IMR-90 (cell line): ENCODE results near the gene DIPK1B. TPM values are rescaled to one million over a fixed set of nuclear protein-coding genes. Genes with fewer than 3 reads are reported as not detected.
"Not testable (repeated sequence)": the region's sequence is repeated elsewhere in the genome, so short reads cannot be mapped to it uniquely, and the experiment has no call there.

Experiments
- ATAC-seq: fragments of 200-7000 bp; cut with Tn5 transposase; 2 replicates; pipeline ENCODE4 v1.9.1; 2020; ENCODE audit warnings: low read depth, mild to moderate bottlenecking, moderate library complexity
- BruUV-seq: library from RNA; stranded (reverse); fragments of 400-500 nt; replicated peaks from 2 replicates; lab custom pipeline; 2021; lab: Mats Ljungman, UMichigan
- CTCF ChIA-PET: fragments of 300-600 bp; formaldehyde crosslinking; extraction: SDS; loops from one replicate; lab custom pipeline; 2021; ENCODE audit warnings: antibody characterized with exemption; lab: Yijun Ruan, JAX
- POLR2A ChIA-PET: fragments of 300-600 bp; sonication (Branson Sonifier 250); formaldehyde crosslinking; loops from one replicate; lab custom pipeline; 2022; ENCODE audit warnings: antibody characterized with exemption; ENCODE audit not compliant: unreplicated experiment; lab: Charles Lee
- DNase-seq: peaks from one replicate; pipeline ENCODE4 v3.0.0; 2013
- H2AFZ ChIP-seq: replicated peaks from 2 replicates; pipeline ENCODE3; 2013; ENCODE audit warnings: low read length, mild to moderate bottlenecking; ENCODE audit not compliant: poor library complexity
- H2AK5ac ChIP-seq: 2 replicates; pipeline ENCODE4 v1.6.1; 2013; ENCODE audit warnings: low read depth, low read length, inconsistent platforms
- H2AK9ac ChIP-seq: replicated peaks from 2 replicates; pipeline ENCODE3; 2013; ENCODE audit warnings: mild to moderate bottlenecking, low read depth, low read length, moderate library complexity; ENCODE audit not compliant: poor library complexity
- H2BK120ac ChIP-seq: 2 replicates; pipeline ENCODE4 v1.6.1; 2013; ENCODE audit warnings: low read depth, low read length, inconsistent platforms
- H2BK15ac ChIP-seq: 3 replicates; pipeline ENCODE4 v1.6.1; 2013; ENCODE audit warnings: low read depth, low read length, inconsistent platforms
- H2BK20ac ChIP-seq: 2 replicates; pipeline ENCODE4 v1.6.1; 2013; ENCODE audit warnings: low read depth, mild to moderate bottlenecking, inconsistent platforms, low read length, moderate library complexity
- H2BK5ac ChIP-seq: 2 replicates; pipeline ENCODE4 v1.6.1; 2013; ENCODE audit warnings: mild to moderate bottlenecking, low read depth, low read length, inconsistent platforms; ENCODE audit not compliant: poor library complexity, severe bottlenecking
- H3K14ac ChIP-seq: replicated peaks from 2 replicates; pipeline ENCODE4 v1.6.1; 2013; ENCODE audit warnings: low read depth, low read length, inconsistent platforms
- H3K18ac ChIP-seq: 2 replicates; pipeline ENCODE4 v1.6.1; 2013; ENCODE audit warnings: low read depth, low read length, control low read depth
- H3K23ac ChIP-seq: 2 replicates; pipeline ENCODE4 v1.6.1; 2013; ENCODE audit warnings: low read depth, low read length, inconsistent platforms
- H3K27ac ChIP-seq: 2 replicates; pipeline ENCODE4 v1.5.1; 2013; ENCODE audit warnings: mild to moderate bottlenecking, control low read depth, low read length; ENCODE audit not compliant: insufficient read depth
- H3K27me3 ChIP-seq: 2 replicates; pipeline ENCODE4 v1.6.1; 2013; ENCODE audit warnings: low read length; ENCODE audit not compliant: control insufficient read depth, insufficient read depth
- H3K36me3 ChIP-seq: 2 replicates; pipeline ENCODE4 v1.6.1; 2013; ENCODE audit warnings: low read length, mixed read lengths; ENCODE audit not compliant: control insufficient read depth, insufficient read depth
- H3K4ac ChIP-seq: 2 replicates; pipeline ENCODE4 v1.6.1; 2013; ENCODE audit warnings: low read depth, low read length, inconsistent platforms
- H3K4me1 ChIP-seq: 2 replicates; pipeline ENCODE4 v1.6.1; 2013; ENCODE audit warnings: low read length, mixed read lengths; ENCODE audit not compliant: control insufficient read depth, insufficient read depth
- H3K4me2 ChIP-seq: 2 replicates; pipeline ENCODE4 v1.6.1; 2013; ENCODE audit warnings: low read depth, mild to moderate bottlenecking, control low read depth, low read length, moderate library complexity
- H3K4me3 ChIP-seq: 2 replicates; pipeline ENCODE4 v1.5.1; 2013; ENCODE audit warnings: low read depth, mild to moderate bottlenecking, control low read depth, low read length, moderate library complexity; ENCODE audit not compliant: insufficient read depth
- H3K56ac ChIP-seq: 2 replicates; pipeline ENCODE4 v1.6.1; 2013; ENCODE audit warnings: low read length, inconsistent platforms; ENCODE audit not compliant: insufficient read depth; ENCODE audit errors: extremely low read depth
- H3K79me1 ChIP-seq, 2 experiments: 2 replicates each; pipeline ENCODE4 v1.6.1; 2013; ENCODE audit warnings: low read length in 2 of 2, inconsistent platforms in 1 of 2, low read depth in 1 of 2
- H3K9ac ChIP-seq: 2 replicates; pipeline ENCODE4 v1.6.1; 2013; ENCODE audit warnings: low read depth, low read length, control low read depth
- H3K9me1 ChIP-seq: 2 replicates; pipeline ENCODE4 v1.6.1; 2013; ENCODE audit warnings: low read length, inconsistent platforms; ENCODE audit not compliant: insufficient read depth
- H3K9me3 ChIP-seq: 2 replicates; pipeline ENCODE4 v1.6.1; 2013; ENCODE audit warnings: low read length; ENCODE audit not compliant: control insufficient read depth, insufficient read depth
- H4K20me1 ChIP-seq: 2 replicates; pipeline ENCODE4 v1.6.1; 2013; ENCODE audit warnings: low read length, inconsistent platforms; ENCODE audit not compliant: insufficient read depth
- H4K5ac ChIP-seq: 2 replicates; pipeline ENCODE4 v1.6.1; 2013; ENCODE audit warnings: mild to moderate bottlenecking, low read depth, low read length, control low read depth
- H4K8ac ChIP-seq, 2 experiments: 2 replicates each; pipeline ENCODE4 v1.6.1; 2013; ENCODE audit warnings: low read depth in 2 of 2, low read length in 2 of 2, control low read depth in 1 of 2, inconsistent platforms in 1 of 2
- H4K91ac ChIP-seq: 2 replicates; pipeline ENCODE4 v1.6.1; 2013; ENCODE audit warnings: low read depth, low read length, inconsistent platforms; ENCODE audit not compliant: insufficient read depth
- WGBS, 2 experiments: methylation state at CpG; one replicate each; pipeline versions ENCODE4 v1.1.5 to v1.1.7; 2013; ENCODE audit warnings: missing lambda C conversion rate in 2 of 2; ENCODE audit not compliant: insufficient read length in 1 of 2; ENCODE audit errors: extremely low coverage in 2 of 2; 5-methylcytosine and 5-hydroxymethylcytosine counted together
- dilution Hi-C: fragments of 300-500 bp; cut with HindIII; formaldehyde crosslinking; loops from one replicate; pipeline ENCODE4 v1.14.3; 2018; ENCODE audit warnings: low sequenced_read_pairs; ENCODE audit not compliant: unreplicated experiment
- in situ Hi-C: fragments of 300-500 bp; cut with MboI; formaldehyde crosslinking; loops from 3 replicates; pipeline ENCODE4 v1.14.3; 2019; ENCODE audit warnings: low sequenced_read_pairs, inconsistent platforms, mixed read lengths
- intact Hi-C: fragments of 100-400 bp; cut with micrococcal nuclease; formaldehyde crosslinking; loops from 2 replicates; pipeline ENCODE4 v1.10.0; 2022
- polyA plus RNA-seq, 3 experiments: library from polyadenylated mRNA; depleted of rRNA; stranded (reverse); fragments of >200 nt; gene quantifications; 2 replicates each; pipeline ENCODE4 v1.2.3, GENCODE V29; 2012; ENCODE audit warnings: low replicate concordance in 1 of 3
- total RNA-seq: library from RNA; depleted of rRNA; stranded (reverse); fragments of >200 nt; gene quantifications from 2 replicates; pipeline ENCODE4 v1.2.3, GENCODE V29; 2012

DIPK1B gene
- total and polyA plus RNA-seq, 2 of the 4 experiments (the other 2 are of a cell fraction): 3.4 to 7.1 TPM

DNA sequence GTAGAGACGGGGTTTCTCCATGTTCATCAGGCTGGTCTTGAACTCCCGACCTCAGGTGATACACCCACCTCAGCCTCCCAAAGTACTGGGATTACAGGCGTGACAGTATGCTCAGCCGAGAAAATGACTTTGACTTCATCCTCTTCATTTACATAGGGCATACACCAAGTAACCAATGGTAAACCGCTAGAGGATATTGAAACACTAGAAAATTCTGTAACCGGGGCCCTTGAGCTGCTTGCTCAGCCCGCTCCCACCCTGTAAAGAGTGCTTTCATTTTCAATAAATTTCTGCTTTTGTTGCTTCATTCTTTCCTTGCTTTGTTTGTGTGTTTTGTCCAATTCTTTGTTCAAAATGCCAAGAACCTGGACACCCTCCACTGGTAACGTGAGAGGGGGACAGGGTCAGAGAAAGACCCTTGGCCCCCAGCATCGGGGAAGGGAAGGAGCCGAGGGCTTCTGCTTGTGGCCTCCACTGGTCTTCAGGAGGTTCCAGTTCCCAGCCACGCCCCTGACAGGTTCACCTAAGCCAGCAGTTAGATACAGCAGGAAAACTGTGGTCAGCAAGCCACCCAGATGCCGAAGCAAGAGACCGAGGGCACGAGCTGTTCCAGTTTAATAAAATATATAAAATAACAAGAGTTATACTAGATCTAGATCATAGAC lies 53.5 kb downstream of the DIPK1B start:
- ATAC-seq, H2BK120ac ChIP-seq, H3K56ac ChIP-seq, H3K4ac ChIP-seq, H3K36me3 ChIP-seq, H2BK5ac ChIP-seq, H4K91ac ChIP-seq, H3K27ac ChIP-seq, H3K79me1 ChIP-seq, H3K14ac ChIP-seq, H4K8ac ChIP-seq, H3K27me3 ChIP-seq, POLR2A ChIA-PET, H4K20me1 ChIP-seq, H2BK20ac ChIP-seq, H3K4me2 ChIP-seq, H3K9ac ChIP-seq, H3K4me1 ChIP-seq, DNase-seq, H3K18ac ChIP-seq, H3K9me3 ChIP-seq, BruUV-seq, H4K5ac ChIP-seq, H3K4me3 ChIP-seq, H2AK5ac ChIP-seq, H2AFZ ChIP-seq, H2BK15ac ChIP-seq, in situ Hi-C loops, dilution Hi-C loops, H2AK9ac ChIP-seq, H3K9me1 ChIP-seq, H3K23ac ChIP-seq: not testable (repeated sequence)
- CTCF ChIA-PET: interaction anchor here (0.8 to 1.1 kb wide), 2 partner anchors 13 to 780 kb away, joined by 3 read pairs; no protein-coding TSS in a partner anchor
- intact Hi-C loops: loop anchor here (2.0 kb wide), 1 partner anchor 15 kb away; no protein-coding TSS in a partner anchor
- WGBS, 2 experiments: 73% methylated on average over 3 of the region's 14 CpGs; no CpG with 5 or more reads in 1 of the 2 experiments
